GM12878 (cell line): ENCODE results near the gene CCDC134. TPM values are rescaled to one million over a fixed set of nuclear protein-coding genes. Genes with fewer than 3 reads are reported as not detected.

ENCODE experiments used
- FOXK2 ChIP-seq: fragments of 450-650 bp; IDR thresholded peaks from 2 replicates; pipeline ENCODE4 v1.6.1; 2017; ENCODE audit warnings: mild to moderate bottlenecking, moderate library complexity
- HDAC6 ChIP-seq: fragments of 200-600 bp; sonication (generic); IDR thresholded peaks from one replicate; pipeline ENCODE4 v1.8.0; 2017; ENCODE audit warnings: antibody characterized with exemption; ENCODE audit not compliant: unreplicated experiment
- JUNB ChIP-seq: IDR thresholded peaks from 2 replicates; pipeline ENCODE4 v1.6.1; 2016; ENCODE audit warnings: antibody characterized with exemption, mild to moderate bottlenecking
- PRDM15 ChIP-seq: fragments of 450-650 bp; formaldehyde crosslinking; IDR thresholded peaks from 2 replicates; pipeline ENCODE4 v1.4.0; 2020; ENCODE audit warnings: mild to moderate bottlenecking, moderate library complexity
- RELB ChIP-seq: fragments of 450-650 bp; IDR thresholded peaks from 2 replicates; pipeline ENCODE4 v1.6.1; 2017; ENCODE audit warnings: low read depth, mild to moderate bottlenecking, moderate library complexity
- SIN3A ChIP-seq: IDR thresholded peaks from 2 replicates; pipeline ENCODE4 v1.6.1; 2012; ENCODE audit warnings: low read depth, low read length, improper control_type of control experiment
- STAT1 ChIP-seq: fragments of 450-650 bp; conservative IDR thresholded peaks from 2 replicates; pipeline ENCODE4 v1.6.1; 2014; ENCODE audit warnings: antibody characterized with exemption, mild to moderate bottlenecking
- ZBTB40 ChIP-seq: fragments of 450-650 bp; IDR thresholded peaks from 2 replicates; pipeline ENCODE4 v1.6.1; 2016; ENCODE audit warnings: mild to moderate bottlenecking, moderate library complexity, borderline replicate concordance
- ZNF687 ChIP-seq: fragments of 450-650 bp; IDR thresholded peaks from 2 replicates; pipeline ENCODE4 v1.6.1; 2017; ENCODE audit warnings: mild to moderate bottlenecking, moderate library complexity
- polyA plus RNA-seq, 11 experiments: library from polyadenylated mRNA; depleted of rRNA in 4 of 11; unstranded in 6 of 11; stranded (reverse) in 5 of 11; fragments of >200 nt; fragmentation: Nextera tagmentation in 4 of 11; fragmentation: Illumina TruSeq in 1 of 11; extraction: Ambion mirVana in 4 of 11; extraction: Trizol in 1 of 11; gene quantifications; 1 replicate in 1 of 11; 2 replicates in 10 of 11; pipeline versions ENCODE4 v1.2.1 to v1.2.3, GENCODE V29; 2011 to 2016; ENCODE audit warnings: inconsistent platforms in 2 of 11, missing spikeins in 2 of 11, low read depth in 1 of 11
- total RNA-seq, 4 experiments: library from RNA; depleted of rRNA in 3 of 4; stranded (reverse); fragments of >200 nt in 3 of 4; fragmentation: Illumina TruSeq in 1 of 4; extraction: Trizol in 1 of 4; gene quantifications; 2 replicates each; pipeline versions ENCODE4 v1.2.1 to v1.2.3, GENCODE V29; 2013 to 2021

Gene CCDC134
- total and polyA plus RNA-seq, 10 of the 15 experiments (the other 5 are each of a cell fraction or from before 2014, with no cell fraction given) = 0.35 to 19.3 (median 11.8) TPM

- no peak for TF ChIP-seq RELB
- no peak for TF ChIP-seq JUNB
- no peak for TF ChIP-seq HDAC6
- TF ChIP-seq ZBTB40 = no peak
- no peak for TF ChIP-seq FOXK2
- no peak for TF ChIP-seq SIN3A
- TF ChIP-seq ZNF687 = no peak
- TF ChIP-seq PRDM15 (CRISPR knock-in tag) = no peak
- TF ChIP-seq STAT1 = no peak
Measured at GRCh38 chr22:41847300-41847699, 46.8 kb downstream of the CCDC134 start (continued).
